Inflammatory macrophage treated with lipopolysaccharide for 1 hour (primary cell): ENCODE measurements around the gene TMEM52B.

Experiments
- DNase-seq, 2 donors: peaks; one replicate each; pipeline ENCODE4 v3.0.0-alpha.2; 2020 to 2022

The TMEM52B gene

DNA sequence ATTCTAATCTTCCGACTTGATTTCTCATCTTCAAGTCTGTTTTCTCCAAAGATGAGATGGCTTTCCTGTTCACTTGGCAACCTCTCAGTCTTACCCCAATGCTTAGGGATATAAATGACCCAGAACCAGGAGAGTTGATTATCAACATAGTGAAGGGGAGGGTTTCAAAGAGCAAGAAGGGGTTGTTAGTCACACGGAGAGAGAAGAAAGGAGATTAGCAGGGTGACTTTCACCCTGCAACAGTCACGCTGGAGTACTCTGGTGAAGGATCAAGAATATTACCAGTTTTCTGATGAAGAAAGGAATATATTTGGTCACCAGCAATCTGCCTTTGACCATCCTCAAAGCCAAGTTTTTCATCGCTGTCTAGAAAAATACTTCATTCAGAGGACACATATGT is at the start of gene TMEM52B:
Gene TMEM52B (plus strand): TSS at position 212 of the 400 bp plus-strand sequence. CDS start 543 bp downstream, outside the sequence.
- no peak for DNase-seq

DNA sequence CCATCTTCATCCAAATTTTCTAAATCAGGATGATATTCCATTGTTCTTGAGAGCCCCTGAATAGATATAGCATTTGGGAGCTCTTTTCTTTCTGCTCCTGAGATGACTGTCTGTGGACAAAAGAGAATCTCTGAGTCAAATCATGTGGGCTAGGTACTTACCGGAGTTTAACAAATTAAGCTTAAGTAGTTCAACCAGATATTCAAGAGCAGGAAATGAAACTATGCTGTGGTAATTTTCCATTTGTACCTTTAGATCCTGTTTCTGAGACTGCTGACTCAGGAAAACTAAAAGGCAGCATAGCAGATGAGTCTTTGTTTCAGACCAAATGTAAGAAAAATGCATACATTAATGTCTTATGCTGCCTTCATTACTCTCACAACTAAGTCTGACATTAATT is 48.8 kb upstream of the TMEM52B start, which contains the start of gene CLEC7A:
Gene CLEC7A (minus strand): TSS at position 158 of the 400 bp plus-strand sequence. CDS start 117 bp downstream, at position 41.
- DNase-seq, result peak; percentile 85 to 91

DNA sequence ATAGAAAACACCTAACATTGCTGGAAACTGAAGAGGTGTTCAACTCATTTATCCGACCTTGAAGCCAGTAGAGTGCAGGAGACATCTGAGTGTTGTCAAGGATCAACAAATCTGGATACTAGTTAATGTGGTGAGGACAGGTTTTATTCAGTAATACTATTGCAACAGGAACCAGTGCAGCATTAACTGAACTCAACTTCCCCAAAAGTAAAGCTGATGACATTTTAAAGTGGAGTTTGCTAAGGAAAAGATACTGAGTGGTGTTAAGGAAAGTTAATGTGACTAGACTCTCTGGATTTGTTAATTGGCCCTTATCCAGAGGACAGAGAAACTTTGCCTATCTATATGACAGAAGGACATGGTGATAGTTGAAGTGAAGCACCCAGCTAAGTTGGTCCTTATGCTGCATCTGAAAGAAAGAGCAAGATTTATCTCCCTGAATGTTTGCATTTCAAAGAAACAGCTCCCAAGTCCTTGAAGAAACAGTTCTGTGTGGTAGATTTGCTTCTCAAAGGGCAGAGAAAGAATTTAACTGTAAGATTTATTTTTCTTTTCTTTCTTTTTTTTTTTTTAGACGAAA is 47.6 kb upstream of the TMEM52B start:
- peak; percentile 77 to 78 for DNase-seq

DNA sequence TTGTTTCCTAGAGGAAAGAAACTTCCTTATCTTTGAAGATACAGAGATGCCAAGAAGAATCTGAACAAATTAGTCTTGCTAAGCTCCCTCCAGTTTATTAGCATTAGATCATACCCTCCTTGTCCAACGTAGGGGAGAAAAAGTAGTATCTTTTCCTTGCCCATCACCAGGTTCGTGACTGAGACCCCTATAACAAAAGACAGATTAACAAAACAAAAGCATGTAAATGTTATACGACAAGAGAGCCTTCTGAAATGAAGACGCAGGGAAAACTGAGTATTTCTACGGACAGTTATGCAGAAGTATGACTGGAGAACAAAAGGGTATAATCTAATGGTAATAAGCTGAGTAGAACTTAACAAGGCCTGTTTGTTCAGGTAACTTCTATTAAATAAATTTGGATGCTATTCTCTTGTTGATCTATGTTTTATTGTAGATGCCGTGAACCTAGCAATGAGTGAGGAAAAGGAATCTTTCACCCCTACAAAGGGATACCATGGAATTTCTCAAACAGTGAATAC is 45.9 kb upstream of the TMEM52B start:
- no peak for DNase-seq

DNA sequence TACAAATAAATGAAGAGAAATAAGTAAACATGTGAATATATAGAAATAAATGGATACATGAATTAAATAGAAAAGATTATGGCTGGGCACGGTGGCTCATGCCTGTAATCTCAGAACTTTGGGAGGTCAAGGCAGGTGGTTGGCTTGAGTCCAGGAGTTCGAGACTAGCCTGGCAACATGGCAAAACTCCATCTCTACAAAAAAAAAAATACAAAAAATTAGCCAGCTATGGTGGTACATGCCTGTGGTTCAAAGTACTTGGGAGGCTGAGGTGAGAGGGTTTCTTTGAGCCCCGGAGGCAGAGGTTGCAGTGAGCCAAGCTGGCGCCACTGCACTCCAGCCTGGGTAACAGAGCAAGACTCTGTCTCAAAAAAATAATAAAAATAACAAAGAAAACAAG is 43.7 kb upstream of the TMEM52B start:
- no peak for DNase-seq

DNA sequence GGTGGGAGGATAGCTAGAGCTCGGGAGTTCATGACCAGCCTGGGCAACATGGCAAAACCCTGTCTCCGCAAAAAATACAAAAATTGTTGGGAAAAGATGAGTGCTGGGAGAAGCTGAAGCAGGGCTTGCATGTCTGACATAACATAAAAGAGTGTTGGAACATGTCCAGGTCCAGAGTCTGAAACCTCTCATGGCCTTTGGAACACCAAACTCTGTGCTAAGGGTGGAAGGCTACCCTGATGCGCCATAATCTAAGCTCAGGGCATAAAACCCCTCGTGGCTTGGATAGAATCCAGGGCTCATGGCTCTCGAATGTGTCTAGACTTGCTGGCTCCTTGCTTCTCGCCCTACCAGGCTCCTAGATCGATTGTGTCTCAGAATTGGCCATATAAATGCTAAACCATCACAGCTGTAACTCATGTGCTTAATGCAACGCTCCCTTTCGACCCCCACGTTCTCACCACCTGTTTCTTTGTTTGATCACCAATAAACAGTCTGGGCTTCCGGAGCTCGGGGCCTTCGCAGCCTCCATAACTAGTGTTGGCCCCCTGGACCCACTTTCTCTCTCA is 42.1 kb upstream of the TMEM52B start:
- DNase-seq, result no peak

DNA sequence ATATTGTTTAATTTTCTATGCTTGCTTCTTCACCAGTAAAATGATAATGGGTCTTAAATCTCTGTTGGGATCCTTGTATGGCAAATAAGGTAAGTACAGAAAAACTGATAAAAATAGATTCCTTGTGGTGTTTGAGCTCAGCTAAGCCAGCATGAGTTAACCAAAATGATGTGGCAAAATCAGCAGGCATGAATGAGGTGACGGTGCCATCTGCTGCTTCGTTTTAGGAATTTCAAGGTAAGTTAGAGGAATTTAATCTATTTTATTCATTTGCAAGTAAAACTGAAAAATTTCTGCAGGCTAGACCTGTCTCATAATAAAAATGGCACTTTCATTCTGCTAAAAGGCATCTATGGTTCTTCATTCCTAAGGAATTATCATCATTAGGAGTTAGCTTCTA is 38.8 kb upstream of the TMEM52B start:
- DNase-seq, result peak; percentile 55 to 81

DNA sequence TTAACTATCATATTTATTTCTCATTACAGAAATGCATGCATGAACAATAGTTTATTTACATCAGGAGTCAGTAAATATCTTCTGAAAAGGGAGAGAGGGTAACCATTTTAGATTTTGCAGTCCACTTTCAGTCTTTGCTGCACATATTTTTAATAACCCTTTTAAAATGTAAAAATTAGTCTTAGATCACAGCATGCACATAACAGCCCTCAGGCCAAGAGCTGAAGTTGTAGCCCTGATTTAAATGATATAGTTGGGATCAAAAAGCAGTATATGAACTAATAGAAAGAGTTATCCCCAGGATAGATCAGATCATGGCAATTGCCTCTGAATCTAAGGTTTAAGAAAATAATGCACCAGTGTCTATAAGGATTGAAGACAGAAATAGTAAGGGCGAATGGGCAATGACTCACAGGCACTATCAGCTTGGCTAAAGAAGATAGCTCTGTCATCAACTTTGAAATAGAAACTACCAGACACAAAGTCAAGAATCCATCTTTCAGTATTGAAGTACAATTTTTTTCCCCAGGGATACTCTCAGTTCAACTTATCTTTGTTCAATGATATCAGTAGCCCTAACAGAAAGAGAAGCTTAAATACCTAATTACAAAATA is 35.7 kb upstream of the TMEM52B start:
- peak in 1 of 2 donors; percentile 55 for DNase-seq

DNA sequence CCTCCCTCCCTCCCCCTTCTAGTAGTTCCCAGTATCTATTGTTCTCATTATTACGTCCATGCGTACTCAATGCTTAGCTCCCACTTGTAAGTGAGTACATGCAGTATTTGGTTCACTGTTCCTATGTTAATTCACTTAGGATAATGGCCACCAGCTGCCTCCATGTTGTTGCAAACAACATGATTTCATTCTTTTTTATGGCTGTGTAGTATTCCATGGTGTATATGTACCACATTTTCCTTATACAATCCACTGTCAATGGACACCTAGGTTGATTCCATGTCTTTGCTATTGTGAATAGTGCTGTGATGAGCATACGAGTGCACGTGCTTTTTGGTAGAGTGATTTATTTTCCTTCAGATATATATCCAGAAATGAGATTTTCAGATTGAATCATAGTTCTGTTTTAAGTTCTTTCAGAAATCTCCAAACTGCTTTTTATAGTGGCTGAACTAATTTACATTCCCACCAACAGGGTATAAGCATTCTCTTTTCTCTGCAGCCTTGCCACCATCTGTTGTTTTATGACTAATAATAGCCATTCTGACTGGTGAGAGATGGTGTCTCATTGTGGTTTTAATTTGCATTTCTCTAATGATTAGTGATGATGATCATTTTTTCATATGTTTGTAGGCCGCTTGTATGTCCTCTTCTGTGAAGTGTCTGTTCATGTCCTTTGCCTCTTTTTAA is 31.0 kb upstream of the TMEM52B start:
- DNase-seq, result no peak

DNA sequence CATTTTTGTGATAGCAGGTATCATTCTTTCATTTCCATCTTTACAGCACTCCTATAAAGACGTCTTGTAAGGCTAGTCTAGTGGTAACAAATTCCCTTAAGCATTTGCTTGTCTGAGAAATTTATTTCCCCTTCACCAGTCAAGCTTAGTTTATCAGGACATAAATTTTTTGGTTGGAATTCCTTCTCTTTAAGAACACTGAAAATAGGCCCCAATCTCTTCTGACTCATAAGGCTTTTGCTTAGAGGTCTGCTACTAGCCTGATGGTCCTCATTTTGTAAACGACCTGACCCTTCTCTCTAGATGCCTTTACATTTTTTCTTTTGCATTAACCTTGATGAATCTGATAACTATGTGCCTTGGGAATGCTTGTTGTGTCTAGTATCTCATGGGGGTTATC is 27.2 kb upstream of the TMEM52B start:
- DNase-seq, result no peak

DNA sequence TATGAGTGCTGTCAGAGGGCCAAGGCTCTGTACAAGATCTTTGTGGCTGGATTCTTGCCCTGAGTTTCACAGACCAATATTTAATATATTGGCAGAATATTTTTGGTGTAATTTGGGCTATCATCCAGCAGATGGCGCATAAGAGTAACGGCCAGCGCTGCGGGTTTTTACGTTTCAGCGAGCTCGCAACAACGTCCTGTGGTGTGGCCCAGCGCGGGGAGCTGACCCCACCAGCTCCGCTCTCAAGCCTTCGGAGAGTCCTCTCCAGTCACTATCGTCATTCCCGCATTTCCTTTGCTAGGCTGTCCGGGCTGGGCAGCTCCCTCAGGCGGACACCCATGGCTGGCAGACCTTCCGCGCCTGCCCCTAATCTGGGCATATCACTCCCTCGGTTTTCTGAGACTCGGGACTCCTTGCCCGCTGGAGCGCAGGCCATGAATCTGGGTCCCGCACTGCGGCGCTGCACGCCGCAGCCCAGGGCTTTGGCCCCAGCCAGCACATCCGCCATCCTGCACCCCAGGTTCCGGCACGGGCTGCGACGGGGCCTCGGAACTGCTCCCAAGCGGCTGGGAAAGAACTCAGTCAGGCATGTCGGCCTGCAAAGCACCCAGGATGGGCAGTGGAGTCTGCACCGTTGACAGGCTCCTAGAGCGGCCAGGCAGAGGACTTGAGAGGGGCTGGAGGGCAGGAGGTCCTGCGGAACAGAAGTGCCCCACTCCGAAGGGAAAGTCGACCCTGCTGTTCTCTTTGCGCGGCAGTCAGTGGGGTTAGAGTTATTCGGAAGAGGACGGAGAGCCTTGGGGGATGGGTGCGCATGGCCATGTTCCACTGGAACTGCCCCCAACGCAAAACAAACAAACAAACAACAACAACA is 25.3 kb upstream of the TMEM52B start:
- peak; percentile 47 to 90 for DNase-seq

DNA sequence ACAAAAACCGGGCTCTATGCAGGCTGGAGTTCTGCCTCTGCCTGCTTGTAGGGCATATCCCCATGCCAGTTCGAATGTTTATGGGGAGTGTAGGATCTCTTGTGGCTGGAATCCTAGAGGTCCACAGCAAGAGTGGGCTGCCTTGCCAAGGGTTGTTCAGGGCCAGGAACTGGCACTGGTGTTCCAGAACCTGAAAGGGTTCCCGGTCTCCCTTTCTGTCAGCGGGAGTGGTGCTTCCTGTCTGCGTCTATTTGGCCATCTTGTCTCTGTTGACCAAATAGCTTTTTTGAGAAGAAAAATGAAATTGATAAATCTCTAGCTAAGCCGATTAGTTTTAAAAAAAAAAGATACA is 24.7 kb upstream of the TMEM52B start:
- no peak for DNase-seq

DNA sequence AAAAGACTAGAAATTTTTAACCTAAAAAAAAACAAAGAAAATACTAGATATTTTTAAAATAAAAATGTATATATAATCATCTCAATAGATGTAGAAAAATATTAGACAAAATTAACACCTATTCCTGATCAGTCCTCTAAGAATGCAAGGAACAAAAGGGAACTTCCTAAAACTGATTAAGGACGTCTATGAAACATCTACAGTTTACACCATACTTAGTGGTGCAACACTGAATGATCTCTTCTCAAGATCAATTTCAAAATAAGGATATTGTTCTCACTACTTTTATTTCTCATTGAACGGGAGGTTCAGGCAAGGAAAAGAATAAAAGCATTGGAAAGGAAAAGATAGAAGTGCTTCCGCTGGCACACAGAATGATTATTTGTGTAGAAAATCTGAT is 22.9 kb upstream of the TMEM52B start:
- DNase-seq, result peak; percentile 62 to 65

DNA sequence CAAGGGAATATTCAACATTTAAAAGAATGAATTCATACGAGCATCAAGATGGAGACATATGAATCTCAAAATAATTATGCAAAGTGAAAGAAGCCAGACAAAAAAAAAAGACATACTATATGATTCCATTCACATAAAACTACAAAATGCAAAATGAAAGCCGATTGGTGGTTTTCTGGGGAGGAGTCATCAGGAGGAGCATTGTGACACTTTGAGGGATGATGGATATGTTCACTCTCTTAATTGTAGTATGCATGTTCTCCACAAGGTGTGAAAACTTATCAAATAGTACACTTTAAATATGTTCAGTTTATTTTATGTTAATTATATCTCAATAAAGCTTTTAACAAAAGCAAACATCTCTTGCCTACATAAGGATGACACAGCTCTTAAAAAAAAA is 20.4 kb upstream of the TMEM52B start:
- DNase-seq, result no peak

DNA sequence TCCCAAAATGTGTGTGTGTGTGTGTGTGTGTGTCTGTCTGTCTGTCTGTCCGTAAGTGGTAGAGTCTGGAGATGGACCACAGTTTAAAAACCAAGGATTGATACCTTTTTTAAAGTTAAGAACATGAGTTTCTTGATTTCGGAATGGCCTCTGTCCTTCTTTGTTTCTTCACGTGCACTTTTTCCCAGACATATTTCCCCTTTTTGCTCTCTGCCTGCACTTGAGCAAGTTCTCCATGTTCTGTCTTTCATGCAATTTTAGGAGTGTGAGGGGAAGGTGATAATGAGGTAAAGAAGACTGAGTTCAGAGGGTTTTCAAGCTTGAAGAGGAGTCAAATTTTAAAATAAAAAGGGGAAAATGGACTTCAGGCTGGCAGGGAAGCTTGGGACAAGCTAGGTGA is 19.6 kb upstream of the TMEM52B start:
- no peak for DNase-seq

DNA sequence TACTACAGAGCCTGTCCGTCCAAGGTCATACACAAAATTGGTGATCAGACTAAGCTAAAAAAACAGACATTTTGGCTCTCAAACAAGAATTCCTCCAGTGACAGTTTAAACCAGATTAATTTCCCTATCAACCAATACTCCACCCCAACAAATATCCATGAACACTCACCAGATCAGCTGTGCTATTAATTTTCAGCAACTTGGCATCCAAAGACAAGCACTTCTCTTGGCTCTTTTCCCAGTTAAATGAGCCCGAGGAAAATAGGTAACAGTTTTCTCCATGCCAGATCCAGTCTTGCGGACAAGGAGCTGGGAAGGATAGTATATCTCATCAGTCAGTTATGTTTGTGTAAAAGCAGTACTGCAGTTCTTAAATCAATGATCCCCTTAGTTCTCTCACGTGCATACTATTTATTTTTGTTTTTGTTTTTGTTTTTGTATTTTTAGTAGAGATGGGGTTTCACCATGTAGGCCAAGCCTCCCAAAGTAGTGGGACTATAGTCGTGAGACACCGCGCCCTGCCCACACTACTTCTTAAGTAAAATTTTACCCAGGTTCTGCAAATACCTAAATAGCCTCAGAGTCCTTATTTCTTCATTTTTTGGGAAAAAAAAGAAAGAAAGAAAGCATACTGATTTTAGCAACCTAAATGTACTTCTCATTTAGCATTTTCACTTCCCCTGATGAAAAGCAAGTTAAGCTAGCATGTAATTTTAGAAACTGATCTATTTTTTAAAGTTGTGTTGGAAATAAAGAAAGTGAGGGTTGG is 18.0 kb upstream of the TMEM52B start:
- DNase-seq, result peak; percentile 49 to 73

DNA sequence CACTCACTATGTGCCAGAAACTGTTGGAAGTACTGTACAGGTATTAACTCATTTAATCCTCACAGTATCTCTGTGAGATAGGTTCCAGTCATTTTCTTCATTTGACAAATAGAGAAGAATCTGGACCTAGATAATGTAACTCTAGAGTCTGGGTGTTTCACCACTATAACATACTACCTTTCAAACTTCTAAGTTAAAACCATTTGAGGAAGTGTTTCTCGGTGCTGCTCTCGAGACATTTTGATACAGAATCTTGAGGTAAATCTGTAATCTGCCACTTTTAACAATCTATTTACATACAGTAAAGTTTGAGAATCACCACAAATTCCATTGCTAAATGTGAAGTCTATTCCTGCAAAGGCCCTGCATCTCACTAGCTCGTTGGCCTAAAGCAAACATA is 15.7 kb upstream of the TMEM52B start:
- DNase-seq, result no peak

DNA sequence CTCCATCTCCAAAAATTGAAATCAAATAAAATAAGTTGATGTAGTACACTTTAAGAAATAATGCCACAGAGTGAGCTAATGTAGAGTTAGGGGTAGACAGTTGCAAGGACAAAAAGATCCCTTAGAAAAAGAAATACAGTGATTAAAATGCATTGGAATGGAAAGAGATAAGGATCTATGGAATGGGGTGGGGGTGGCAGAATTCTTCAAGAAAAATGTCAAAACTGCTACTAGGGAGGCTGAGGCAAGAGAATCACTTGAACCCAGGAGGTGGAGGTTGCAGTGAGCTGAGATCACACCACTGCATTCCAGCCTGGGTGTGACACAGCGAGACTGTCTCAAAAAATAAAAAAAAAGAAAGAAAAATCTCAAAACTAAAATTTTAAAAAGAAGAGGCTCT is 13.4 kb upstream of the TMEM52B start:
- DNase-seq, result no peak

DNA sequence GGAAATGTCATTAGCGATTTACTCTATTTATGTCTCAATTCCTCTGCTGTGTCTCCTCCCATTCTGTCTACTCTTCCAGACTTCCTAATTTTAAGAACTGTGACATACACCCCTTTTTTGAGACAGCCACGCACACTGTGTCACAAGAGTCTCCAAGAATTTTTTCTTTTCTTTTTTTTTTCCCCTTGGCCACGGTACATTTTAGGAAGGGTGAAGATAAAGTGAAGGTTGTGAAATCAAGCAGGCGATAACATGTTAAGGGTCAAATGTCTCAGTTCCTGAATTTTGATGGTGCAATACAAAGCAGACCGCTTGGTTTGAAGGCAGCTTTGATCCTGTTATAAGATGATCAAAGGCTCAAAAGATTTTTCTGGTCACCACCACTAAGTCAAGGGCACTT is 11.2 kb upstream of the TMEM52B start:
- DNase-seq, result peak; percentile 72 to 96

DNA sequence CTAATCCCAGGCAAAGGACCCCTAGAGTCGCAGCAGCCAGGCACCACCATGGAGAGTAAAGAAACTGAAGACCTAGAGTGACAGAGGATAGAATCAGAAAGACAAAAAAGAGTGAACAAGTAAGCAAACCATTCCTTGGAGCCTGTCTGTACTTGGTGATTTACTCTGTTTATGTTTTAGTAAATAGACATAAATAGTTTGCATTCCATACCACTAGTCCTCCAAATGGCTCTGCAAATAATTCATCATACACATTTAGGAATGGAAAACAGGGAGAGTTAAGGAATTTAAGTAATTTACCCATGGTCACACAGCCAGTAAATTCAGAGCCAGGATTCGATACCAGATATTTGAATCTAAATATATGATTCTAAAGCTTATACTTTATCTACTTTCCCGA is 9.7 kb upstream of the TMEM52B start:
- DNase-seq, result no peak

DNA sequence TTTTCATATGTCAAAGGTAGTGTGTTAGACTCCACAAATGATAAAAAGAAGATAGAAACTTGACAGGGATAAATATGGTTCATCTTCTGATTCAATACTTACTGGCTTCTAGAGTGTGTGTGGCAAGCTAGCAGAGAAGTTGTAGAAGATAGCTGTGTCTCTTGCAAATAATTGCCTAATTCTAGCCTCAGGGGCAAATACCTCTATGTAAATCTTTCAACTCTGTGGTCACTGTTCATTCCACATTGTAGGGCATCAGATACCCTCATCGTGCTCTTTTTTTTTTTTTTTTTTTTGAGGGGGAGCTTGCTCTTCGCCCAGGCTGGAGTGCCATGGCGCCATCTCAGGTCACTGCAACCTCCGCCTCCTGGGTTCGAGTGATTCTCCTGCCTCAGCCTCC is 8.6 kb upstream of the TMEM52B start:
- peak in 1 of 2 donors; percentile 33 for DNase-seq
